GM21723 (cell line): ENCODE results near the gene MRPL23.

Source experiments
- ATAC-seq: cut with Tn5 transposase; IDR thresholded peaks from one replicate; pipeline ENCODE4 v1.9.1; 2021; ENCODE audit warnings: mild to moderate bottlenecking, moderate library complexity; ENCODE audit not compliant: unreplicated experiment

The MRPL23 gene

DNA sequence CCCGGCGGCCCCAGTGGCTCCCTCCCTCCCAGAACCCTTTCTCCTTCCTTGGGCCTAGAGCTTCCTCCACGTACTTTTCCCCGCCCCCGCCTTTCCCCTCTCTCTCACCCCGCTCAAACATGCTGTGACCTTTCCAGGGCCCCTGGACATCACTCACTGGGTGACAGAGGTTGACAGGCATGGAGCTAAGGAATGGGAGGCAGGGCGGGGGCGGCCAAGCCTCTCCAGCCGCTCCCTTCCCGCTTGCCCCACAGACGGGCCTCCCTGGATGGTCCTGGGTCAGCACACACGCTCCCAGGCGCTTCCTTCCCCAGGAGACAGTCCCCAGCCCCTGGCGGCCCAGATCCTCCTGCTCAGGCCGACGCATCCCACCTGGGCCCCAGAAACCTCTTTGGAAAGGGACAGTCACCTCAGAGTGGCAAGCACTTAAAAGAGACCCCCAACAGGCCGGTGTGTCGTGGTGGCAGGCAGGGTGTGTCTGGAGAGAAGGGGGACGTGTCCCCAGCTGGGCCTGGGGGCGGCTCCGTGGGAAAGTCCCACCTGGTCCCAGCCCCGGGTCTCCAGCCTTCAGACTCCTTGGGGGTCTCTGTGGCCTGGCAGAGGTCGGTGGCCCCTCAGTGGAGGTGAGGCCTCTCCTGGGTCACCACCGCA, 41.7 kb downstream of the MRPL23 start:
- ATAC-seq, result no peak

DNA sequence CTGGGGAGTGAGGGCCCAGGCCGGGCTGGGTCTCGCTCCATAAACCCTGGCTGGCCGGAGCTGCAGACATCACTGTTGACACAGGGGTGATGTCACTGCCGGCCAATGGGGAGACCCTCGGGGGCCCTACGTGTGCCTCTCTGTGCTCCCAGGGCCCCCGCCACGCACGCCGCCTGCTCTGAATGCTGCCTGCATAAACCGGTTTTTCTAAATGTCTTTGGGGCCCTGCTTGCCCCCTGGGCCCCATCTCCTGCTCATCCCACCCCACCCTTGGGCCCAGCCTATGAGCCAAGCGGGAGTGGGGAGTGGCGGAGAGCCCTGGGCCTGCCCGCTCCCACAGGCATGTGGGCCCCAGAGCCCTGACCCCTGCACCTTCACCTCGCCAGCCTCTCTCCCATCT, 42.8 kb downstream of the MRPL23 start:
- no peak for ATAC-seq

DNA sequence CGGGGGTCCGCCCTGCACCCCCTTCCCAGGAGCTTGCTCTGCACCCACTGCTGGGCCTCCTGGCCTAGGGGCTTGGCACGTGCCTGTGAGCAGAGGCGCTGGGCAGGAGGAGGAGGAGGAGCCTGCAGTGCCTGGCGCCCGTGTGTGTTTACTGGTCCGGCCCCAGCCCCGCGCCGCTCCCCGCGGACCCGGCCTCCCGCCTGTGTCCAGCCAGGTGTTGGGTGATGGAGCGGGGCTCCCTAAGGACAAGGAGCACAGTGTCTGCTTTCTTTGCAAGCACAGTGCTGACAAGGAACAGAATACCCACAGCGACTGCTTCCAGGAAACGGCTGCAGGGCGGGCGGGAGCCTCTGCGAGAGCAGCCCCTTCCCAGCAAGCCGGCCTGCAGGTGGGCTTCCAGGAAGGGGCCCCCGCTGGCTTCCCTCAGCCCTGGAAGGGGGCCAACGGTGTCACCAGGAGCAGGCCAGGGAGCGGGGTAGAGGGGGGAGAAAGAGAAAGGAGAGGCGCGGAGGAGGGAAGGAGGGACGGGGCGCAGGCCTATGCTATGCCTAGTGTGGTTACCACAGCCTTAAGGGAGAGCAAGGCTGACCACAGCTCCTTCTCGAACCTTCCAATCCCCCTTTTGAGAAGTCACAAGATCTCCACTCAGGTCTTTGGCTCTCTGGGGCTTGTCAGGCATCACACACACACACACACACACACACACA, 43.9 kb downstream of the MRPL23 start:
- no peak for ATAC-seq

DNA sequence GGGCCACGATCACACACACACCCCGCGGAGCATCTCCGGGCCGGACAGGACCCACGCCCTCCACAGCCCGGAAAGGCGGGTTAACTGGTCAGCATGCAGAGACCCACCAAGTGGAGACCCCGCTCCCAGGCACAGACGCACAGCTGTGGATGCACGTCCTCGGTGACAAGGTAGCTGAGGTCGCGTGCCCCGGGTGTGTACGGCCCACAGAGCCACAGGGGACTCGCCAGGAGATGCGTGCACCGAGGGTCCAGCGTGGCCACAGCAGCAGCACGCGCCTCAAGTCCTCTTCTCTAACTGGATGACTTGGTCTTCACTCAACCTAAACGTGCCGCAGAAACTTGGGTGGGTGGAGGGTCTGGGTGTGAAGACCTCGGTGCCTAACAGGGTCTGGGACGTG, 45.0 kb downstream of the MRPL23 start:
- ATAC-seq, result no peak

DNA sequence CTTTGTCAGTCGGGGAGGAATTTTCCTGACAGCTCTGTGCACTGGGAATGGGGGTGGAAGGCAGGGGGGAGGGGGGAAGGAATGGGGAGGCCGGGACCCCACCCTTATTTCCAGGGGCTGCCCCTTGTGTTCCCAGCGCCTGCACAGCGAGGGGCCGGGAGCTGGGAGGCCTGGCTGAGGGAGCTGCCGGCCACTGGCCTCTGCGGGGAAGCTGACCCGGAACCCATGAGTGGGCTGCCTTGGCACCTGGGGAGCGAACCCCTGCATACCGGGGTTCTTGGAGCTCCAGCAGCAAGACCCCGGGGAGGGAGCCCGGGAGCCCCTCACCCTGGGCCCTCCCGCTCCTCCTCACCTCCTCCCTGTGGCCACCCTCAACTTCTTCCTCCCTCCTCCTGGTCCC, 47.0 kb downstream of the MRPL23 start:
- no peak for ATAC-seq

DNA sequence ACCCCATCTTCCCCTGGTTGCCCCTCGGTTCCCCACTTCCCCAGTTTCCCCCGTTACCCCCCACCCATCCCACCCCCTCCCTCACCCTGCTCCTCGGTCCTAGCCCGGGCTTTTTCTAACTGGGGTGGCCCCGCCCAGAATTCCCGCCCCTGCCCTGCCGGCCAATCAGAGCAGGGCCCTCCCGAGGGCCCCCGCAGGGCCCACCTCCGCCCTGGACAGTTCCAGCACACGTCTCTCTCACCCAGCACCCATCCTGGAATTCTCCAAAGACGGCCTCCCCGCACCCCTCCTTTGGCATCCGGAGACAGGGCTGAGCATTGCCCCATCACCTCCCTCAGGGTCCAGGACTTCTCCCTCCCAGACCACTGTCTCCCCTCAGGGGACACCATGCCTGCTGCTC, 50.6 kb downstream of the MRPL23 start, which contains the start of gene H19:
TSS of gene H19 (minus strand) at position 88 of the 400 bp plus-strand sequence.
- ATAC-seq, result no peak

DNA sequence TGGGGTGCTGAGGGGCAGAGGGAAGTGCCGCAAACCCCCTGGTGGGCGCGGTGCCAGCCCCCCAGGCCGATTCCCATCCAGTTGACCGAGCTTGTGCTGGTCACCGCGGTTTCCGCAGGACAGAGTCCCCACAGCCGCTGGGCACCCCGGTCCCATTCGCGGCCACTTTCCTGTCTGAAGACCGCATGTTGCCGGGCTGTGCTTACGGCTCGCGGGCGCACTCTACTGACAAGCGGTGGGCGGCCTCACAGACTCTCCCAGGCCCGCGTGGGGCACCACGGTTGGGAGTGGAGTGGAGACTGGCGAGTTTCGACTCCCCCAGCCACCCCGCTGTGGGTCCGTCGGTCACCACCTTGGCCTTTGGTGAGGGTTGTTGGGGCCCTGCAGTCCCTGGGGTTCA, 51.2 kb downstream of the MRPL23 start:
- no peak for ATAC-seq

DNA sequence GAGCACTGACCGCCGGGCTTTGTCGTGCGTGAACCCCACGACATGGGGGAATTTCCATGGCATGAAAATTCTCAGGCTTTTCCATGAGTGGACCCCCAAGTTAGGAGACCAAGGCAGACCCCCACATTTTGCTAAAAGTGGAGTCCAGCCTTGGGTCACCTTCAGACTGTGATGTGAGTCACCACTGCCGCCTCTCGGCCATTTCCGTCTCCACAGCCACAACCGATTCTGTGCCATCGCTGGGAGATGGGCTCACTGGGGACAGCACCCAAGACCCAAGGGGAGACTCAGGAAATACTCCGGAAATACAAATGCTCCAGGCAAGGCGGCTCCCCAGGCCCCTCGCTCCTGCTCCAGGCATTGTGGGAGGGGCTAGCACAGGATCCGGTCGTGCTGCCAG, 51.7 kb downstream of the MRPL23 start:
- no peak for ATAC-seq

DNA sequence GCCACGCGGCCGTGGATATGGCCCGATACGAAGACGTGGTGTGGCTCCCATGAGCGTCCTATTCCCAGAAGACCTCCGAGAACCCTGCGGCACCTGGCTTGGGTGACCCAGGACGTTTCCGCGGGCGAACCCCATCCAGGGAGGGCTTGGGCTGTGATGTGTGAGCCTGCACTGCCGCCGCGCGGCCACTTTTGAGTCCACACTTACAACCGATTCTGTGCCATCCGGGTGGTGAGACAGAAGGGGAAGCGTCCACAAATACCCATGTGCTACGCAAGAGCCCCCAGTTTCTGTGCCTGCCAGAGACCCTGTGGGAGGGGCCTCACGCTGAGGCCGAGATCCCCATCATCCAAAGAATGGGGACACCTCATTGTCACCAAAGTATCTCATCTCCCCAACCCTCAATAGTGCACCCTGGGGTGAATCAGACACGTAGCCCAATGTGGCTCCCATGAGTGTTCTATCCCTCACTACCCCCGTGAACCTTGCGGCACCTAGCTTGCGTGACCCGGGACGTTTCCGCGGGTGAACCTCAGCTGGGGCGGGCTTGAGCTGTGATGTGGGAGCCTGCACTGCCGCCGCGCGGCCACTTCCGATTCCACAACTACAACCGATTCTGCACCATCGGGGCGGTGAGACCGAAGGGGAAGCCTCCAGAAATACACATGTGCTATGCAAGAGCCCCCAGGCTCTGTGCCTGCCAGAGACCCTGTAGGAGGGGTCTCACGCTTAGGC, 55.1 kb downstream of the MRPL23 start:
- ATAC-seq, result no peak

DNA sequence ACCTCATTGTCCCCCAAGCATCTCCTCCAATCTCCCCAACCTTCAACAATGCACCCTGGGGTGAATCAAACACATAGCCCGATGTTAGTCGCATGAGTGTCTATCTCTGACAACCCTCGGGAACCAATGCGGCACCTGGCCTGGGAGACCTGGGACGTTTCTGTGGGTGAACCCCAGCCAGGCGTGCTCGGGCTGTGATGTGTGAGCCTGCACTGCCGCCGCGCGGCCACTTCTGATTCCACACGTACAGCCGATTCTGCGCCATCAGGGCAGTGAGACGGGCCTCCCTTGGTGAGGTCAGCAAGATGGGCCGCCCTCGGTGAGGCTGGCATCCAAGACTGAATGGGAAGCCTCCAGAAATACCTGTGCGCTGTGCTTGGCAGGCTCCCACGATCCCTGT, 55.7 kb downstream of the MRPL23 start:
- no peak for ATAC-seq

DNA sequence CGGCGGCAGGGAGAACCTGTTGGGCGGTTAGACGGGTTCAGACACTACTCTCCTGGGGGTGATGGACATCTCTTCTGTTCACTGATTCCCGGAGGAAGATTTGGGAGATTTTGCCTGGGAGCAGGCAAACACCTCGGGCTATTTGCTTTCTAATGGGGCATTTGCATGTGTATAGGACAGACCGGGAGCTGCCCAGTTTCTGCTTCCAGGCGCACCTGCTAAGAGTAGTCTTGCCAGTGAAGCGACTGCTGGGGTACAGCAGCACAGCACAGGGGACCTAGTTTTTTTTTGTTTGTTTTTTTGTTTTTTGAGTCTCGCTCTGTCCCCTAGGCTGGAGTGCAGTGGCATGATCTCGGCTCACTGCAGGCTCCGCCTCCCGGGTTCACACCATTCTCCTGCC, 57.3 kb downstream of the MRPL23 start:
- no peak for ATAC-seq
